ENCODE data around the gene CCDC38. TPM values are rescaled to one million over a fixed set of nuclear protein-coding genes. Genes with fewer than 3 reads are reported as not detected.
A peak's percentile ranks its signal among the peaks of the same experiment; 100 is the strongest.

CCDC38 gene
- total and polyA plus RNA-seq, 9 of the 15 experiments (the other 6 are each of a cell fraction or from before 2014, with no cell fraction given): not detected

DNA sequence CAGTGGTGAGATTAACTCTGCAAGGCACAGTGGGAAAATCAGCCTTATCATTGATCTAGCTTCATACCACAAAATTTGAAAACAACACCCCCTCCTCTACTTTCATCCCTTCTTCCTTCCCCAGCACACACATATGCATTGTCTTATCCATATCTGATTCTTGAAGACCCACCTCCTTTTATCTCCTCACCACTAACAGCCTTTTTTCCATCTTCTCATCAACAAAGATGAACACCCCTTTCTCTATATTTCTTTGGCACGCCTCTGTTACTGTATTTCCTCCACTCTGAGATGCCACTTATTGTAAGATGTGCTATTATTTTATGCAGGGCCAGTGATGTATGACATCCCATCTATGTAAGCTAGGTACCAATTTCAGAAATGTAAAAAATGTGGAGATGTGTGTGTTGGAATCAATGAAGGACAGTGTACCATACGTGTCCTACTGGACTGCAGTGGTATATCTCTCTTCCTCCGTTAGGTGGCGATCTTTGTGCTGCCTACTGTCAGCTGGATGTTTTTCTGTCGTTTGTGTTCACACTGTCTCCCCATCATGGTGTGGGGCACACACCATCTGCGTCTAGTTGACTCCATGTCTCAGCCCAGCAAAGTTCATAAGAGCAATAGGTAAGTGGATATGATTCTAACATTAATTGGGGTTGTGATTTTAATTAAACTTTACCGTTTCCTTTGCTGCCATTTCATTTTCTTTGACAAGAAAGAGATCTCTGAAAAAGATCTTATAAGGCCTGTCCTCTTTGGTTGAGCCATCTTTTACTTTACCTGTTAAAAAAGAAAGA lies 24.0 kb downstream of the CCDC38 start:
- no peaks in the 10 kb centered on the region for H3K79me2 ChIP-seq (ENCODE audit: control insufficient read depth, insufficient read depth, low read length)
- H4K20me1 ChIP-seq (replicated peaks; ENCODE audit: control insufficient read depth, insufficient read depth, low read length): no peaks in the 10 kb centered on the region
- in situ Hi-C loops (cut with MboI) (no loop called here), intact Hi-C loops (cut with micrococcal nuclease) (loop anchor here (1.0 to 10.0 kb wide), 4 partner anchors 80 to 599 kb away; no protein-coding TSS in a partner anchor)
- no peaks in the 10 kb centered on the region for H3K4me1 ChIP-seq (replicated peaks in 1 of 2; ENCODE audit: control insufficient read depth in 2 of 2, insufficient read depth in 2 of 2, low read length in 2 of 2)
- no peaks in the 10 kb centered on the region for H3K9me3 ChIP-seq (replicated peaks; ENCODE audit: control insufficient read depth, insufficient read depth, low read depth, low read length)
- POLR2A ChIA-PET: no interaction called here
- H3K9ac ChIP-seq (ENCODE audit: insufficient read depth in 1 of 2, low read depth in 2 of 2, low read length in 2 of 2): no peak overlapping the region
- no peak overlapping the region for H3K4me3 ChIP-seq
- ATAC-seq (peak; percentile 92), FAIRE-seq (peak; percentile 75), DNase-seq (ENCODE audit: extremely low read depth in 1 of 4, low spot score in 3 of 4) (peak; percentile 17 to 53 (median 25))
- H3K27me3 ChIP-seq (ENCODE audit: control insufficient read depth in 2 of 2, insufficient read depth in 2 of 2, low read length in 2 of 2): no peaks in the 10 kb centered on the region; a peak in 1 of 5 replicates
- 0% methylated on average over 7 of the region's 7 CpGs for WGBS (ENCODE audit: insufficient coverage, low coverage, missing lambda C conversion rate)
- no peaks in the 10 kb centered on the region for H3K36me3 ChIP-seq (ENCODE audit: control insufficient read depth, insufficient read depth, low read length)
- BruUV-seq (replicated peaks): no TSS peak
- CTCF ChIA-PET (ENCODE audit: low intra/inter-chr PET ratio): interaction anchor here (0.7 kb wide), 1 partner anchor 598 kb away, joined by 3 read pairs; no protein-coding TSS in a partner anchor
- H2AFZ ChIP-seq (ENCODE audit: low read depth, low read length): no peak overlapping the region
- no peaks in the 10 kb centered on the region for H3K9me1 ChIP-seq (ENCODE audit: control insufficient read depth, insufficient read depth, low read length)
- H3K27ac ChIP-seq (ENCODE audit: extremely low read depth, low read depth, low read length): no peak overlapping the region
- H3K4me2 ChIP-seq (ENCODE audit: insufficient read depth, low read length): no peak overlapping the region
- TF ChIP-seq ZNF184 (CRISPR knock-in tag; IDR thresholded peaks at IDR 0.05): no peak
- TF ChIP-seq RBM14 (IDR thresholded peaks at IDR 0.05; ENCODE audit: borderline replicate concordance, insufficient read depth, low read depth, low read length): no peak
- no peak for TF ChIP-seq U2AF2 (optimal IDR thresholded peaks at IDR 0.05; ENCODE audit: low read depth, low read length)
- TF ChIP-seq, protein P1, sequence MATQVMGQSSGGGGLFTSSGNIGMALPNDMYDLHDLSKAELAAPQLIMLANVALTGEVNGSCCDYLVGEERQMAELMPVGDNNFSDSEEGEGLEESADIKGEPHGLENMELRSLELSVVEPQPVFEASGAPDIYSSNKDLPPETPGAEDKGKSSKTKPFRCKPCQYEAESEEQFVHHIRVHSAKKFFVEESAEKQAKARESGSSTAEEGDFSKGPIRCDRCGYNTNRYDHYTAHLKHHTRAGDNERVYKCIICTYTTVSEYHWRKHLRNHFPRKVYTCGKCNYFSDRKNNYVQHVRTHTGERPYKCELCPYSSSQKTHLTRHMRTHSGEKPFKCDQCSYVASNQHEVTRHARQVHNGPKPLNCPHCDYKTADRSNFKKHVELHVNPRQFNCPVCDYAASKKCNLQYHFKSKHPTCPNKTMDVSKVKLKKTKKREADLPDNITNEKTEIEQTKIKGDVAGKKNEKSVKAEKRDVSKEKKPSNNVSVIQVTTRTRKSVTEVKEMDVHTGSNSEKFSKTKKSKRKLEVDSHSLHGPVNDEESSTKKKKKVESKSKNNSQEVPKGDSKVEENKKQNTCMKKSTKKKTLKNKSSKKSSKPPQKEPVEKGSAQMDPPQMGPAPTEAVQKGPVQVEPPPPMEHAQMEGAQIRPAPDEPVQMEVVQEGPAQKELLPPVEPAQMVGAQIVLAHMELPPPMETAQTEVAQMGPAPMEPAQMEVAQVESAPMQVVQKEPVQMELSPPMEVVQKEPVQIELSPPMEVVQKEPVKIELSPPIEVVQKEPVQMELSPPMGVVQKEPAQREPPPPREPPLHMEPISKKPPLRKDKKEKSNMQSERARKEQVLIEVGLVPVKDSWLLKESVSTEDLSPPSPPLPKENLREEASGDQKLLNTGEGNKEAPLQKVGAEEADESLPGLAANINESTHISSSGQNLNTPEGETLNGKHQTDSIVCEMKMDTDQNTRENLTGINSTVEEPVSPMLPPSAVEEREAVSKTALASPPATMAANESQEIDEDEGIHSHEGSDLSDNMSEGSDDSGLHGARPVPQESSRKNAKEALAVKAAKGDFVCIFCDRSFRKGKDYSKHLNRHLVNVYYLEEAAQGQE (IDR thresholded peaks at IDR 0.05; ENCODE audit: borderline replicate concordance): peak; percentile 54; the same call in 1 of the 2 replicates
- TF ChIP-seq, protein P1 (CRISPR knock-in tag; IDR thresholded peaks at IDR 0.05; ENCODE audit: low read depth): no peak
- TF ChIP-seq, protein P2, sequence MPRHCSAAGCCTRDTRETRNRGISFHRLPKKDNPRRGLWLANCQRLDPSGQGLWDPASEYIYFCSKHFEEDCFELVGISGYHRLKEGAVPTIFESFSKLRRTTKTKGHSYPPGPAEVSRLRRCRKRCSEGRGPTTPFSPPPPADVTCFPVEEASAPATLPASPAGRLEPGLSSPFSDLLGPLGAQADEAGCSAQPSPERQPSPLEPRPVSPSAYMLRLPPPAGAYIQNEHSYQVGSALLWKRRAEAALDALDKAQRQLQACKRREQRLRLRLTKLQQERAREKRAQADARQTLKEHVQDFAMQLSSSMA (CRISPR knock-in tag; IDR thresholded peaks at IDR 0.05): no peak
- TF ChIP-seq MIER1 (IDR thresholded peaks at IDR 0.05; ENCODE audit: low read depth): no peak
- TF ChIP-seq, protein P3, sequence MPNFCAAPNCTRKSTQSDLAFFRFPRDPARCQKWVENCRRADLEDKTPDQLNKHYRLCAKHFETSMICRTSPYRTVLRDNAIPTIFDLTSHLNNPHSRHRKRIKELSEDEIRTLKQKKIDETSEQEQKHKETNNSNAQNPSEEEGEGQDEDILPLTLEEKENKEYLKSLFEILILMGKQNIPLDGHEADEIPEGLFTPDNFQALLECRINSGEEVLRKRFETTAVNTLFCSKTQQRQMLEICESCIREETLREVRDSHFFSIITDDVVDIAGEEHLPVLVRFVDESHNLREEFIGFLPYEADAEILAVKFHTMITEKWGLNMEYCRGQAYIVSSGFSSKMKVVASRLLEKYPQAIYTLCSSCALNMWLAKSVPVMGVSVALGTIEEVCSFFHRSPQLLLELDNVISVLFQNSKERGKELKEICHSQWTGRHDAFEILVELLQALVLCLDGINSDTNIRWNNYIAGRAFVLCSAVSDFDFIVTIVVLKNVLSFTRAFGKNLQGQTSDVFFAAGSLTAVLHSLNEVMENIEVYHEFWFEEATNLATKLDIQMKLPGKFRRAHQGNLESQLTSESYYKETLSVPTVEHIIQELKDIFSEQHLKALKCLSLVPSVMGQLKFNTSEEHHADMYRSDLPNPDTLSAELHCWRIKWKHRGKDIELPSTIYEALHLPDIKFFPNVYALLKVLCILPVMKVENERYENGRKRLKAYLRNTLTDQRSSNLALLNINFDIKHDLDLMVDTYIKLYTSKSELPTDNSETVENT (CRISPR knock-in tag; IDR thresholded peaks at IDR 0.05): no peak
- TF ChIP-seq THRAP3 (IDR thresholded peaks at IDR 0.05; ENCODE audit: borderline replicate concordance): no peak
- TF ChIP-seq ZNF217 (CRISPR knock-in tag; IDR thresholded peaks at IDR 0.05): no peak
- no peak for TF ChIP-seq PHB2 (IDR thresholded peaks at IDR 0.05; ENCODE audit: low read depth)
